Eye (tissue), 1 donor: ENCODE data around the gene LMF2.
"Not testable (repeated sequence)": the region's sequence is repeated elsewhere in the genome, so short reads cannot be mapped to it uniquely, and the experiment has no call there.

Source experiments
- DNase-seq: peaks from one replicate; pipeline ENCODE4 v3.0.0-alpha.2; 2015

Gene LMF2

GRCh38 chr22:50533856-50534711 lies 26.6 kb upstream of the LMF2 start:
- not testable (repeated sequence) for DNase-seq

- no peak for DNase-seq
Observed at GRCh38 chr22:50532824-50533796, 25.6 kb upstream of the LMF2 start.

GRCh38 chr22:50531962-50532674 lies 24.6 kb upstream of the LMF2 start:
- DNase-seq = peak; percentile 70

- DNase-seq = peak; percentile 56
Observed at GRCh38 chr22:50531546-50531961, 24.1 kb upstream of the LMF2 start.

GRCh38 chr22:50530877-50531545 lies 23.5 kb upstream of the LMF2 start:
- DNase-seq = peak; percentile 84

GRCh38 chr22:50530580-50530876 lies 23.0 kb upstream of the LMF2 start:
- DNase-seq = no peak

- DNase-seq = peak; percentile 62
Observed at GRCh38 chr22:50529897-50530579, 22.5 kb upstream of the LMF2 start, which contains the start of gene TYMP. TSS of gene TYMP (minus strand) at chr22:50530012. CDS start at chr22:50529709, 303 bp downstream.

GRCh38 chr22:50529416-50529896 lies 22.0 kb upstream of the LMF2 start:
- peak; percentile 42 for DNase-seq

GRCh38 chr22:50528682-50529415 lies 21.3 kb upstream of the LMF2 start:
- DNase-seq = no peak

GRCh38 chr22:50527921-50528681 lies 20.6 kb upstream of the LMF2 start:
- DNase-seq = no peak

- no peak for DNase-seq
Observed at GRCh38 chr22:50526834-50527801, 19.6 kb upstream of the LMF2 start.

- peak; percentile 93 for DNase-seq
Observed at GRCh38 chr22:50526108-50526833, 18.8 kb upstream of the LMF2 start.

- no peak for DNase-seq
Observed at GRCh38 chr22:50525858-50526107, 18.3 kb upstream of the LMF2 start.

- peak; percentile 99 for DNase-seq
Observed at GRCh38 chr22:50525104-50525857, 17.8 kb upstream of the LMF2 start, which contains the start of gene SCO2. TSS of gene SCO2 (minus strand) at chr22:50525598. CDS start at chr22:50524411, 1,187 bp downstream.

GRCh38 chr22:50524676-50525103 lies 17.2 kb upstream of the LMF2 start:
- DNase-seq = no peak

GRCh38 chr22:50523806-50524675 lies 16.5 kb upstream of the LMF2 start:
- no peak for DNase-seq

GRCh38 chr22:50523458-50523805 lies 15.9 kb upstream of the LMF2 start:
- no peak for DNase-seq
